SK-N-SH treated with all-trans-retinoic acid at 6 μM for 48 hours (cell line): ENCODE measurements around the gene POLR3B.

Experiments used
- ARNTL ChIP-seq: fragments of 450-650 bp; formaldehyde crosslinking; IDR thresholded peaks from 2 replicates; pipeline ENCODE4 v1.5.0; 2020; ENCODE audit warnings: low read depth, mild to moderate bottlenecking, moderate library complexity, borderline replicate concordance
- CREB5 ChIP-seq: fragments of 250-450 bp; sonication (Bioruptor Pico); IDR thresholded peaks from 2 replicates; pipeline ENCODE4 v1.5.1; 2020; ENCODE audit warnings: low read depth, mild to moderate bottlenecking, moderate library complexity
- SNAI2 ChIP-seq: fragments of 250-450 bp; sonication (Bioruptor Pico); IDR thresholded peaks from 2 replicates; pipeline ENCODE4 v1.5.0; 2020; ENCODE audit warnings: mild to moderate bottlenecking, moderate library complexity
- TCF4 ChIP-seq: fragments of 250-450 bp; sonication (Bioruptor Pico); IDR thresholded peaks from 2 replicates; pipeline ENCODE4 v1.8.0; 2021; ENCODE audit warnings: mild to moderate bottlenecking, moderate library complexity, borderline replicate concordance
- ZFP30 ChIP-seq: fragments of 450-650 bp; formaldehyde crosslinking; IDR thresholded peaks from 2 replicates; pipeline ENCODE4 v1.5.0; 2022; ENCODE audit warnings: mild to moderate bottlenecking, moderate library complexity
- TF ChIP-seq, protein P1 (sequence below): fragments of 250-450 bp; sonication (Bioruptor Pico); IDR thresholded peaks from 2 replicates; pipeline ENCODE4 v1.8.0; 2020; ENCODE audit warnings: mild to moderate bottlenecking, moderate library complexity, borderline replicate concordance

- no peak for TF ChIP-seq CREB5 (CRISPR knock-in tag)
- TF ChIP-seq TCF4 (CRISPR knock-in tag), result no peak
- TF ChIP-seq ARNTL, result no peak
- TF ChIP-seq, protein P1, sequence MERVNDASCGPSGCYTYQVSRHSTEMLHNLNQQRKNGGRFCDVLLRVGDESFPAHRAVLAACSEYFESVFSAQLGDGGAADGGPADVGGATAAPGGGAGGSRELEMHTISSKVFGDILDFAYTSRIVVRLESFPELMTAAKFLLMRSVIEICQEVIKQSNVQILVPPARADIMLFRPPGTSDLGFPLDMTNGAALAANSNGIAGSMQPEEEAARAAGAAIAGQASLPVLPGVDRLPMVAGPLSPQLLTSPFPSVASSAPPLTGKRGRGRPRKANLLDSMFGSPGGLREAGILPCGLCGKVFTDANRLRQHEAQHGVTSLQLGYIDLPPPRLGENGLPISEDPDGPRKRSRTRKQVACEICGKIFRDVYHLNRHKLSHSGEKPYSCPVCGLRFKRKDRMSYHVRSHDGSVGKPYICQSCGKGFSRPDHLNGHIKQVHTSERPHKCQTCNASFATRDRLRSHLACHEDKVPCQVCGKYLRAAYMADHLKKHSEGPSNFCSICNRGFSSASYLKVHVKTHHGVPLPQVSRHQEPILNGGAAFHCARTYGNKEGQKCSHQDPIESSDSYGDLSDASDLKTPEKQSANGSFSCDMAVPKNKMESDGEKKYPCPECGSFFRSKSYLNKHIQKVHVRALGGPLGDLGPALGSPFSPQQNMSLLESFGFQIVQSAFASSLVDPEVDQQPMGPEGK (CRISPR knock-in tag), result no peak
- TF ChIP-seq ZFP30 (CRISPR knock-in tag), result no peak
- no peak for TF ChIP-seq SNAI2 (CRISPR knock-in tag)
Measured at GRCh38 chr12:106360400-106360994, 2.9 kb downstream of the POLR3B start.
